Calu3 (cell line): Measurements from ENCODE around the gene CASTOR1. TPM values are rescaled to one million over a fixed set of nuclear protein-coding genes. Genes with fewer than 3 reads are reported as not detected.

Source experiments
- BruUV-seq: library from RNA; stranded (reverse); fragments of 400-500 nt; replicated peaks from 2 replicates; lab custom pipeline; 2021; lab: Mats Ljungman, UMichigan
- CTCF ChIA-PET: fragments of 300-600 bp; sonication (Branson Sonifier 250); formaldehyde crosslinking; loops from one replicate; lab custom pipeline; 2022; ENCODE audit warnings: antibody characterized with exemption; lab: Charles Lee
- DNase-seq: peaks from one replicate; pipeline ENCODE4 v3.0.0; 2022
- H3K27ac Mint-ChIP-seq: one replicate; pipeline ENCODE4 v1.8.0; 2022; ENCODE audit warnings: mixed read lengths; ENCODE audit not compliant: unreplicated experiment
- H3K27me3 Mint-ChIP-seq: one replicate; pipeline ENCODE4 v1.8.0; 2022; ENCODE audit warnings: mixed read lengths; ENCODE audit not compliant: unreplicated experiment
- H3K36me3 Mint-ChIP-seq: one replicate; pipeline ENCODE4 v1.8.0; 2022; ENCODE audit warnings: mild to moderate bottlenecking, moderate library complexity, mixed read lengths; ENCODE audit not compliant: insufficient read depth, unreplicated experiment
- H3K4me1 Mint-ChIP-seq: one replicate; pipeline ENCODE4 v1.8.0; 2022; ENCODE audit warnings: mild to moderate bottlenecking, low read depth, mixed read lengths; ENCODE audit not compliant: unreplicated experiment
- H3K4me3 Mint-ChIP-seq: one replicate; pipeline ENCODE4 v1.8.0; 2022; ENCODE audit warnings: mild to moderate bottlenecking, low read depth, moderate library complexity, mixed read lengths; ENCODE audit not compliant: unreplicated experiment
- H3K9me3 Mint-ChIP-seq: one replicate; pipeline ENCODE4 v1.8.0; 2022; ENCODE audit warnings: low read depth, mixed read lengths; ENCODE audit not compliant: unreplicated experiment
- intact Hi-C: fragments of 100-400 bp; cut with micrococcal nuclease; formaldehyde crosslinking; loops from one replicate; pipeline ENCODE4 v1.10.0; 2022; ENCODE audit not compliant: unreplicated experiment
- total RNA-seq: library from RNA; stranded (reverse); gene quantifications from 2 replicates; pipeline ENCODE4 v1.2.3, GENCODE V29; 2022
- TF ChIP-seq, protein P1 (sequence below): fragments of 200-600 bp; IDR thresholded peaks from one replicate; pipeline ENCODE4 v1.8.0; 2022; ENCODE audit warnings: antibody characterized with exemption; ENCODE audit not compliant: unreplicated experiment

Gene CASTOR1
- total RNA-seq, 1 experiment from 2014 or later: 14.2 TPM

DNA sequence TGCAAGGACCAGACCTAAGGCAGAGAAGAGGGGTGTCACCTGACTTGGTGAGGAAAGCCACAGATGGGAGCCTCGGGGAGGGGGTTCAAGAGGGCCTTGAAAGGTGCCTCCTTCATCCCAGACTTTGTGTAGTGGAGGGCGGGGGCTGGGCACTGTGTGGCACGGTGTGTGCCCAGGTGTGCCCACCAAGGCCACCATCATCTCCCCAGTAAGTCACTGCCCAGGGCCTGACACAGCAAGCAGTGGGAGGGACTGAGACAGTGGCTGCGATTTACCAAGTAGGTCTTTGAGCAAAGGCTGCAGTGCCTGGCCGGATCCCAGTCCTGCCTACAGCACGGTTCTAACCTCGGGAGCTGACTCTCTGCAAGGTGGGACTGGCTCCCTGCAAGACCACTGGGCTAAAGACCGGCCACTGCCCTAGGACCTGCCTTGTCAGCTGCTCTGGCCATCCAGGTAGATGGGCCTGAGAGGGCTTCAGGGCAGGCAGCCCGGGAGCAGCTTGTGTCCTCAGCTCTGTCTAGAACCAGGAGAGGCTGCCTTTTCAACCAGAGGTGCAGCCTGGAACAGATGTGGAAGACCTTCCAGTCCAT, 24.1 kb downstream of the CASTOR1 start:
- Mint-ChIP-seq H3K27ac (no peak overlapping the region), H3K27me3 (no peaks in the 10 kb centered on the region), H3K4me1 (peaks cover 31% of the 10 kb centered on the region), H3K9me3 (no peaks in the 10 kb centered on the region), H3K4me3 (no peak overlapping the region), H3K36me3 (no peaks in the 10 kb centered on the region)
- TF ChIP-seq, protein P1, sequence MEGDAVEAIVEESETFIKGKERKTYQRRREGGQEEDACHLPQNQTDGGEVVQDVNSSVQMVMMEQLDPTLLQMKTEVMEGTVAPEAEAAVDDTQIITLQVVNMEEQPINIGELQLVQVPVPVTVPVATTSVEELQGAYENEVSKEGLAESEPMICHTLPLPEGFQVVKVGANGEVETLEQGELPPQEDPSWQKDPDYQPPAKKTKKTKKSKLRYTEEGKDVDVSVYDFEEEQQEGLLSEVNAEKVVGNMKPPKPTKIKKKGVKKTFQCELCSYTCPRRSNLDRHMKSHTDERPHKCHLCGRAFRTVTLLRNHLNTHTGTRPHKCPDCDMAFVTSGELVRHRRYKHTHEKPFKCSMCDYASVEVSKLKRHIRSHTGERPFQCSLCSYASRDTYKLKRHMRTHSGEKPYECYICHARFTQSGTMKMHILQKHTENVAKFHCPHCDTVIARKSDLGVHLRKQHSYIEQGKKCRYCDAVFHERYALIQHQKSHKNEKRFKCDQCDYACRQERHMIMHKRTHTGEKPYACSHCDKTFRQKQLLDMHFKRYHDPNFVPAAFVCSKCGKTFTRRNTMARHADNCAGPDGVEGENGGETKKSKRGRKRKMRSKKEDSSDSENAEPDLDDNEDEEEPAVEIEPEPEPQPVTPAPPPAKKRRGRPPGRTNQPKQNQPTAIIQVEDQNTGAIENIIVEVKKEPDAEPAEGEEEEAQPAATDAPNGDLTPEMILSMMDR: no peak
- intact Hi-C loops: no loop called here
- no TSS peak for BruUV-seq
- CTCF ChIA-PET: no interaction called here
- no peak for DNase-seq

DNA sequence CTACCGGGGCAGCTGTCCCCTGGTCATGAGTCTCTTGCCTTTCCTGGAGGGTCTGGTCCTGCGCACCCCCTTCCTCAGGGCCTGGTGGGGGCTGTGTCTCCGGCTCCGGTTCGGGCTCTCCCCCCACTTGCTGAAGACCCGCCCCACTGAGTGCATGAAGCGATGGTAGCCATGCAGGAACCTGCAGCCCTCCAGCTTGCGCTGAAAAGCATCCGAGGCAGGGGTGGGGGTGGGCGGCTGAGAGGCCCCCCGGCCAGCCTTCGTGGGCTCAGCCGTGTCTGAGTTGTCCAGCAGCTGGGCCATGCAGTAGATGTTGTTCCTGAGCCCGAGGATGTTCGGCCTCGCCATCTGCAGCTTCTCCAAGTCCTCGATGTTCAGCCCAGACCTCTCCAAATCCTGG, 25.4 kb downstream of the CASTOR1 start:
- no TSS peak for BruUV-seq
- DNase-seq: no peak
- Mint-ChIP-seq H3K27me3 (no peaks in the 10 kb centered on the region), H3K4me1 (peaks cover 40% of the 10 kb centered on the region), H3K36me3 (peaks cover 1% of the 10 kb centered on the region), H3K27ac (no peak overlapping the region), H3K9me3 (no peaks in the 10 kb centered on the region), H3K4me3 (no peak overlapping the region)
- CTCF ChIA-PET: interaction anchor here (0.9 to 1.1 kb wide), 6 partner anchors 9 to 123 kb away, joined by 3 to 4 read pairs (median 4); partner anchors contain the start of genes CCDC157, RNF215 and SF3A1
- intact Hi-C loops: loop anchor here (1.0 kb wide), 1 partner anchor 22 kb away; no protein-coding TSS in a partner anchor
- TF ChIP-seq, protein P1: no peak

DNA sequence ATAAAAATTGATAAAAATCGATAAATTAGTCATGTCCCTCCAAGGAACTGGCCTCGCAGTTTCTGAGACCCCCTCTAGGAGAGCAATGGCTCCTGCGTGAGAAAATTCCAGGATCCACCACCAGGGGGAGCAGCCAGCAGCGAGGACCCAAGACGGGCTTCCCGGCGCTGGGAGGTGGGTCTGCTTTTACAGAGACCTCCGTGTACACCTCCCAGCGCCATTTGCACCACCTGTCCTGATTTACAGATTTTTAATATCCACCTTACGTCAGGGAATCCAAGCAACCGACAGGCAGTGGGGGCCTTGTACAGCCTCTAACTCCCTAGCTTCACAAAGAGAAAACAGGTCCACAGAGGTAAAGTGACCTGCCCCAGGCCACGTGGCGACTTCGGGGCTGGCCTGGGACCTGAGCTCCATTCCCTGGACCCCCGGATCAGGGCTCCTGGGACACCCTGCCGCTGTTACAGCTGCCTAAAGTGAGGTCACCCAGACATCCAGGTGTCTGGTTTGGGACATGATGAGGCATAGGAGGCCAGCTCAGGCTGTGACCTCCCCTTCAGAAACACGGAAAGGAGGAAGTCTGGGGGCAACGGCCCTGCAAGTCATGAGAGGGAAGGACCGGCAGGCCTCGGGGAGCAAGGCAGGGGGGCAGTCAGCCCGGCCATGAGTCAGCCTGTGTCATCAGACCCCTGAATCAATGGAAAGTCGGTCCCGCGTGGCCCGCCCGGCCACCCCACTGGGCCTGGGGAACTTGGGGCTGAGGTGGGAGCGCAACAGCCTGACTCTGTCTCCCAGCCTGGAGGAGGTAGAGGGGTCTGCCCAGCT, 26.2 kb downstream of the CASTOR1 start:
- intact Hi-C loops: loop anchor here (1.0 kb wide), 1 partner anchor 23 kb away; no protein-coding TSS in a partner anchor
- H3K27ac Mint-ChIP-seq: peak overlapping the region; percentile 60
- BruUV-seq: no TSS peak
- peak; percentile 90 for DNase-seq
- CTCF ChIA-PET: interaction anchor here (0.9 to 1.1 kb wide), 8 partner anchors 9 to 124 kb away, joined by 3 to 4 read pairs (median 4); partner anchors contain the start of genes CCDC157, RNF215, SF3A1 and TBC1D10A
- H3K4me1 Mint-ChIP-seq: peaks cover 48% of the 10 kb centered on the region
- H3K9me3 Mint-ChIP-seq: no peaks in the 10 kb centered on the region
- peaks cover 7% of the 10 kb centered on the region for H3K36me3 Mint-ChIP-seq
- peak overlapping the region; percentile 20 for H3K4me3 Mint-ChIP-seq
- H3K27me3 Mint-ChIP-seq: no peaks in the 10 kb centered on the region
- TF ChIP-seq, protein P1: peak; percentile 98

DNA sequence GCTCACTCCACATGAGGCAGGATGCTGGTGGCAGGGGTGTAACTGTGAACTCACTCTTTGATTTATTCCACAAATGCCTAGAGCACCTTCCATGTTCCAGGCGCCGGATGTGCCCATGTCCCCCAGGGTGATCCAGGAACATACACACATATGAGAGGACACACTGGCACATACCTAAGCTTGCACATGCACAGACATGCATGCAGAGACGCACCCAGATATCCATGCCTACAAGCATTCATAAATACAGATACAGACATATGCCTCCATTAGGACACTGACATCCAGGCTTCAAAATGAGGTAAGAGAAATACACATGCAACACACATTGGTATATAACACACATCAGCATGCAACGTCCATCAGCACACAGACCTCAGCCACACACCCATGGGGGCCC, 27.2 kb downstream of the CASTOR1 start:
- no peaks in the 10 kb centered on the region for H3K27me3 Mint-ChIP-seq
- peaks cover 57% of the 10 kb centered on the region for H3K4me1 Mint-ChIP-seq
- CTCF ChIA-PET: no interaction called here
- BruUV-seq: no TSS peak
- no peak overlapping the region for H3K4me3 Mint-ChIP-seq
- H3K36me3 Mint-ChIP-seq: peaks cover 18% of the 10 kb centered on the region
- H3K9me3 Mint-ChIP-seq: no peaks in the 10 kb centered on the region
- TF ChIP-seq, protein P1: no peak
- H3K27ac Mint-ChIP-seq: no peak overlapping the region
- no peak for DNase-seq
- intact Hi-C loops: no loop called here
